Effector memory CD8-positive, alpha-beta T cell (primary cell): ENCODE data around the gene CENPL.
"Not testable (repeated sequence)": the region's sequence is repeated elsewhere in the genome, so short reads cannot be mapped to it uniquely, and the experiment has no call there.

Source experiments
- ATAC-seq: fragments of 150-1000 bp; cut with Tn5 transposase; replicated peaks from 2 replicates; pipeline ENCODE4 v1.10.0; 2021; ENCODE audit warnings: mild to moderate bottlenecking, moderate library complexity
- DNase-seq, 3 experiments: peaks; one replicate each; pipeline ENCODE4 v3.0.0; 2021
- H3K27ac Mint-ChIP-seq, 2 donors: one replicate each; pipeline ENCODE4 v1.8.0; 2022; ENCODE audit warnings: mild to moderate bottlenecking in 2 of 2, mixed read lengths in 2 of 2, moderate library complexity in 2 of 2
- H3K27me3 Mint-ChIP-seq, 2 donors: one replicate each; pipeline ENCODE4 v1.8.0; 2022; ENCODE audit warnings: mixed read lengths in 2 of 2
- H3K36me3 Mint-ChIP-seq: one replicate; pipeline ENCODE4 v1.8.0; 2022; ENCODE audit warnings: mild to moderate bottlenecking, moderate library complexity, mixed read lengths; ENCODE audit not compliant: insufficient read depth
- H3K4me1 Mint-ChIP-seq, 2 donors: one replicate each; pipeline ENCODE4 v1.8.0; 2022; ENCODE audit warnings: low read depth in 2 of 2, mixed read lengths in 2 of 2
- H3K4me3 Mint-ChIP-seq, 2 donors: one replicate each; pipeline ENCODE4 v1.8.0; 2022; ENCODE audit warnings: mild to moderate bottlenecking in 2 of 2, mixed read lengths in 2 of 2, moderate library complexity in 2 of 2
- H3K9me3 Mint-ChIP-seq, 2 donors: one replicate each; pipeline ENCODE4 v1.8.0; 2022; ENCODE audit warnings: mixed read lengths in 2 of 2

CENPL gene

GRCh38 chr1:173768206-173768605, 56.5 kb downstream of the CENPL start:
- DNase-seq = no peak
- H3K27me3 Mint-ChIP-seq = no peaks in the 10 kb centered on the region
- no peak for ATAC-seq
- peak overlapping the region in 1 of 2 donors; percentile 13 for H3K27ac Mint-ChIP-seq
- H3K9me3 Mint-ChIP-seq = no peaks in the 10 kb centered on the region
- H3K4me3 Mint-ChIP-seq = no peak overlapping the region
- H3K4me1 Mint-ChIP-seq = peaks cover 6 to 13% of the 10 kb centered on the region in 2 donors
- peaks cover 12% of the 10 kb centered on the region for H3K36me3 Mint-ChIP-seq

DNA sequence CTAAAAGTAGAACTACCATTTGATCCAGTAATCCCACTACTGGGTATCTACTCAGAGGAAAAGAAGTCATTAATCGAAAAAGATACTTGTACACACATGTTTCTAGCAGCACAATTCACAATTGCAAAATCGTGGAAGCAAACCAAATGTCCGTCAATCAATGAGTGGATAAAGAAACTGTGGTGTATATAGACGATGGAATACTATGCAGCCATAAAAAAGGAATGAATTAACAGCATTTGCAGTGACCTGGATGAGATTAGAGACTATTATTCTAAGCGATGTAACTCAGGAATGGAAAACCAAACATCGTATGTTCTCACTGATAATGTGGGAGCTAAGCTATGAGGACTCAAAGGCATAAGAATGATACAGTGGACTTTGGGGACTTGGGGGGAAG, 60.4 kb downstream of the CENPL start:
- H3K4me3 Mint-ChIP-seq, DNase-seq, ATAC-seq, H3K9me3 Mint-ChIP-seq, H3K27ac Mint-ChIP-seq, H3K27me3 Mint-ChIP-seq: not testable (repeated sequence)
- peaks cover 2 to 11% of the 10 kb centered on the region in 2 donors for H3K4me1 Mint-ChIP-seq
- peaks cover 22% of the 10 kb centered on the region for H3K36me3 Mint-ChIP-seq

DNA sequence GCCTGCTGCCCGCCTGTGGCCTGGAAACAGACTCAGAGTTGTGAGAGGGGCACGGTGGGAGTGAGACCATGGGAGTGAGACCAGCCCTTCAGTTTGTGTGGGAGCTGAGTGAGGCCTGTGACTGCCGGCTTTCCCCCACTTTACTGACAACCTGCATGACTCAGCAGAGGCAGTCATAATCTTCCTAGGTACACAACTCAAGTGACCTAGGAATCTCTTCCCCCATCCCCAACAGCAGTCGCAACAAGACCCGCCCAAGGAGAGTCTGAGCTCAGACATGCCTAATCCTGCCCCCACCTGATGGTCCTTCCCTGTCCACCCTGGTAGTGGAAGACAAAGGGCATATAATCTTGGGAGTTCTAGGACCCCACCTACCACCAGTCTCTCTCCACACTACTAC, 65.7 kb downstream of the CENPL start:
- H3K36me3 Mint-ChIP-seq = peaks cover 58% of the 10 kb centered on the region
- no peak overlapping the region for H3K4me3 Mint-ChIP-seq
- peaks cover 2 to 9% of the 10 kb centered on the region in 2 donors for H3K9me3 Mint-ChIP-seq
- no peak for DNase-seq
- peaks cover 0 to 6% of the 10 kb centered on the region in 2 donors for H3K4me1 Mint-ChIP-seq
- H3K27me3 Mint-ChIP-seq = no peaks in the 10 kb centered on the region
- no peak for ATAC-seq
- no peak overlapping the region for H3K27ac Mint-ChIP-seq

- DNase-seq (no peak), ATAC-seq (no peak)
- peaks cover 2 to 9% of the 10 kb centered on the region in 2 donors for H3K9me3 Mint-ChIP-seq
- H3K27me3 Mint-ChIP-seq = no peaks in the 10 kb centered on the region
- peak overlapping the region in 1 of 2 donors; percentile 24 for H3K27ac Mint-ChIP-seq
- peaks cover 0 to 6% of the 10 kb centered on the region in 2 donors for H3K4me1 Mint-ChIP-seq
- H3K36me3 Mint-ChIP-seq = peaks cover 66% of the 10 kb centered on the region
- H3K4me3 Mint-ChIP-seq = no peak overlapping the region
Observed at GRCh38 chr1:173758110-173758509, 66.6 kb downstream of the CENPL start.

GRCh38 chr1:173757666-173758065, 67.0 kb downstream of the CENPL start:
- ATAC-seq (no peak), DNase-seq (no peak)
- no peaks in the 10 kb centered on the region for H3K27me3 Mint-ChIP-seq
- H3K4me3 Mint-ChIP-seq = no peak overlapping the region
- H3K36me3 Mint-ChIP-seq = peaks cover 67% of the 10 kb centered on the region
- peaks cover 0 to 6% of the 10 kb centered on the region in 2 donors for H3K4me1 Mint-ChIP-seq
- H3K27ac Mint-ChIP-seq = peak overlapping the region in 1 of 2 donors; percentile 24
- H3K9me3 Mint-ChIP-seq = peaks cover 2 to 9% of the 10 kb centered on the region in 2 donors

DNA sequence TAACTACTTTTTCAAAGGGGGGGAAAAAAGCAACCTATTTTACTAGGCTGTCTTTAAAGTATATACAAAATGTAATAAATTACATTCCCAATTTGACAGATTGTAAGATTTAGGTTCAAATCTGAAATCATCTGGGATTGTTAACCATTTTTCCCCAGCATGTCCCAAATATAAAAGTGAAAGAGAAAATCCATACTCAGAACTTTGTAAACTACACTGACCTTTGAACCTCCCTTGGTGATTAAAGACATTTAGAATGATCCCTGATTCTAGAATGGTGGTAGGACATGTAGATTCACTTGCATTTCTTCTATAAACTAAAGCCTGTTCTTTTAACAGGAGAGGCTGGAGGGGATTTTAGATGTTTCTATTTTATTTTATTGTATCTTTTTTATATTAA, 70.9 kb downstream of the CENPL start:
- H3K4me1 Mint-ChIP-seq = peaks cover 0 to 9% of the 10 kb centered on the region in 2 donors
- no peaks in the 10 kb centered on the region for H3K9me3 Mint-ChIP-seq
- peaks cover 68% of the 10 kb centered on the region for H3K36me3 Mint-ChIP-seq
- no peak overlapping the region for H3K4me3 Mint-ChIP-seq
- ATAC-seq (no peak), DNase-seq (no peak)
- no peaks in the 10 kb centered on the region for H3K27me3 Mint-ChIP-seq
- H3K27ac Mint-ChIP-seq = no peak overlapping the region
